ENCODE measurements around the gene GSTO2.
"Not testable (repeated sequence)": the region's sequence is repeated elsewhere in the genome, so short reads cannot be mapped to it uniquely, and the experiment has no call there.

Gene GSTO2

GRCh38 chr10:104268713-104269645 is at the start of gene GSTO2:
Gene GSTO2 (plus strand): TSS chr10:104269184. CDS start chr10:104274916, 5,732 bp downstream.
- DNase-seq, result peak; percentile 99

GRCh38 chr10:104220522-104220921 is 48.5 kb upstream of the GSTO2 start:
- DNase-seq, result no peak

GRCh38 chr10:104223304-104223703 is 45.7 kb upstream of the GSTO2 start:
- no peak for DNase-seq

GRCh38 chr10:104230490-104230889 is 38.5 kb upstream of the GSTO2 start:
- DNase-seq, result no peak

- DNase-seq, result peak; percentile 99
Measured at GRCh38 chr10:104231784-104232612, 37.0 kb upstream of the GSTO2 start, which contains the start of gene CFAP43. Gene CFAP43 (minus strand): TSS chr10:104232364. CDS start chr10:104232246, 118 bp downstream.

GRCh38 chr10:104232613-104233102 is 36.3 kb upstream of the GSTO2 start:
- DNase-seq, result no peak

- no peak for DNase-seq
Measured at GRCh38 chr10:104233817-104234216, 35.2 kb upstream of the GSTO2 start.

GRCh38 chr10:104234934-104235333 is 34.0 kb upstream of the GSTO2 start:
- no peak for DNase-seq

GRCh38 chr10:104235801-104236200 is 33.2 kb upstream of the GSTO2 start:
- DNase-seq, result no peak

- DNase-seq, result no peak
Measured at GRCh38 chr10:104240078-104240477, 28.9 kb upstream of the GSTO2 start.

- DNase-seq, result no peak
Measured at GRCh38 chr10:104242545-104242944, 26.4 kb upstream of the GSTO2 start.

- DNase-seq, result not testable (repeated sequence)
Measured at GRCh38 chr10:104243009-104243408, 26.0 kb upstream of the GSTO2 start.

- no peak for DNase-seq
Measured at GRCh38 chr10:104243512-104243911, 25.5 kb upstream of the GSTO2 start.

GRCh38 chr10:104245066-104245632 is 23.8 kb upstream of the GSTO2 start:
- no peak for DNase-seq

- peak; percentile 14 for DNase-seq
Measured at GRCh38 chr10:104246976-104247375, 22.0 kb upstream of the GSTO2 start.

GRCh38 chr10:104247513-104248146 is 21.4 kb upstream of the GSTO2 start:
- no peak for DNase-seq

- not testable (repeated sequence) for DNase-seq
Measured at GRCh38 chr10:104248931-104249330, 20.1 kb upstream of the GSTO2 start.

GRCh38 chr10:104250371-104250770 is 18.6 kb upstream of the GSTO2 start:
- no peak for DNase-seq

- DNase-seq, result no peak
Measured at GRCh38 chr10:104251443-104251842, 17.5 kb upstream of the GSTO2 start.

GRCh38 chr10:104252368-104252767 is 16.6 kb upstream of the GSTO2 start:
- DNase-seq, result no peak

GRCh38 chr10:104253106-104253505 is 15.9 kb upstream of the GSTO2 start:
- no peak for DNase-seq

GRCh38 chr10:104253606-104254410 is 15.2 kb upstream of the GSTO2 start:
- DNase-seq, result no peak

All from CD4-positive, alpha-beta T cell treated with Interleukin-21 for 1 hour (primary cell).